Measurements from ENCODE around the gene TOP3A. TPM values are rescaled to one million over a fixed set of nuclear protein-coding genes. Genes with fewer than 3 reads are reported as not detected.

The TOP3A gene
- total and polyA plus RNA-seq, 2 of the 13 experiments (the other 11 are each of a cell fraction or from before 2014, with no cell fraction given), result 16.9 to 36.8 TPM

GRCh38 chr17:18314731-18315561 is at the start of gene TOP3A, which contains the start of gene SMCR8 (continued):
- TF ChIP-seq UBTF (CRISPR knock-in tag; IDR thresholded peaks at IDR 0.05) (peak; percentile 70), NFATC3 (CRISPR knock-in tag; IDR thresholded peaks at IDR 0.05) (peak; percentile 52), PPARG (CRISPR knock-in tag; conservative IDR thresholded peaks at IDR 0.05) (0 out of 2 replicates have a peak, but pooled peaks have one; percentile 13), HNRNPUL1 (IDR thresholded peaks at IDR 0.05; ENCODE audit: low read depth, low read length) (no peak), ZBED4 (CRISPR knock-in tag; IDR thresholded peaks at IDR 0.05; ENCODE audit: borderline replicate concordance) (no peak), MED1 (CRISPR knock-in tag; IDR thresholded peaks at IDR 0.05) (peak; percentile 25; the same call in 1 of the 2 replicates), ZNF749 (CRISPR knock-in tag; IDR thresholded peaks at IDR 0.05; ENCODE audit: borderline replicate concordance) (0 out of 2 replicates have a peak, but pooled peaks have one; percentile 8), PCBP1 (IDR thresholded peaks at IDR 0.05; ENCODE audit: borderline replicate concordance, low read depth, low read length) (peak; percentile 70; the same call in 1 of the 2 replicates), ZNF800 (CRISPR knock-in tag; IDR thresholded peaks at IDR 0.05) (peak; percentile 65; the same call in 1 of the 2 replicates), SOX6 (IDR thresholded peaks at IDR 0.05) (no peak), SOX6 (CRISPR knock-in tag; IDR thresholded peaks at IDR 0.05) (0 out of 2 replicates have a peak, but pooled peaks have one; percentile 9), FLYWCH1 (CRISPR knock-in tag; IDR thresholded peaks at IDR 0.05) (no peak), ZSCAN31 (CRISPR knock-in tag; IDR thresholded peaks at IDR 0.05; ENCODE audit: low read depth) (peak; percentile 86; the same call in 1 of the 2 replicates), NRL (CRISPR knock-in tag; IDR thresholded peaks at IDR 0.05; ENCODE audit: borderline replicate concordance) (peak; percentile 77; the same call in 1 of the 2 replicates), ZUFSP (CRISPR knock-in tag; IDR thresholded peaks at IDR 0.05; ENCODE audit: borderline replicate concordance) (no peak), HNRNPLL (IDR thresholded peaks at IDR 0.05; ENCODE audit: low read depth, low read length, poor library complexity, severe bottlenecking) (peak; percentile 64), ZNF709 (CRISPR knock-in tag; IDR thresholded peaks at IDR 0.05) (peak; percentile 63; the same call in 1 of the 2 replicates), SMYD3 (CRISPR knock-in tag; IDR thresholded peaks at IDR 0.05) (no peak), NFRKB (IDR thresholded peaks at IDR 0.05) (peak; percentile 29; the same call in 1 of the 2 replicates)

Measured in HepG2 (cell line).